Measurements from ENCODE around the gene BTK.

BTK gene

GRCh38 chrX:101385795-101386541, at the start of gene BTK:
Gene BTK (minus strand): TSS chrX:101386191. CDS start chrX:101375284, 10,907 bp downstream.
- Histone ChIP-seq H2AFZ (ENCODE audit: low read depth, low read length) (no peak within 1 kb of the TSS), H3K4me3 (ENCODE audit: low read length) (no peak within 1 kb of the TSS), H3K4me1 (ENCODE audit: insufficient read depth, low read length) (peaks cover 5% of the 10 kb centered on the region), H3K9me3 (ENCODE audit: low read length) (no peaks in the 10 kb centered on the region), H3K36me3 (ENCODE audit: insufficient read depth, low read length) (no peaks in the 10 kb centered on the region), H3K27me3 (ENCODE audit: insufficient read depth, low read length) (no peaks in the 10 kb centered on the region)

GRCh38 chrX:101430457-101431078, 44.6 kb upstream of the BTK start:
- H3K27me3 ChIP-seq (ENCODE audit: insufficient read depth, low read length) = no peaks in the 10 kb centered on the region
- no peak overlapping the region for H2AFZ ChIP-seq (ENCODE audit: low read depth, low read length)
- H3K9me3 ChIP-seq (ENCODE audit: low read length) = no peaks in the 10 kb centered on the region
- no peaks in the 10 kb centered on the region for H3K36me3 ChIP-seq (ENCODE audit: insufficient read depth, low read length)
- no peaks in the 10 kb centered on the region for H3K4me1 ChIP-seq (ENCODE audit: insufficient read depth, low read length)
- H3K4me3 ChIP-seq (ENCODE audit: low read length) = no peak overlapping the region

GRCh38 chrX:101429934-101430333, 43.9 kb upstream of the BTK start:
- Histone ChIP-seq H2AFZ (ENCODE audit: low read depth, low read length) (no peak overlapping the region), H3K36me3 (ENCODE audit: insufficient read depth, low read length) (no peaks in the 10 kb centered on the region), H3K4me3 (ENCODE audit: low read length) (no peak overlapping the region), H3K9me3 (ENCODE audit: low read length) (no peaks in the 10 kb centered on the region), H3K27me3 (ENCODE audit: insufficient read depth, low read length) (no peaks in the 10 kb centered on the region), H3K4me1 (ENCODE audit: insufficient read depth, low read length) (no peaks in the 10 kb centered on the region)

GRCh38 chrX:101427954-101428353, 42.0 kb upstream of the BTK start:
- H3K4me1 ChIP-seq (ENCODE audit: insufficient read depth, low read length) = no peaks in the 10 kb centered on the region
- no peaks in the 10 kb centered on the region for H3K9me3 ChIP-seq (ENCODE audit: low read length)
- no peaks in the 10 kb centered on the region for H3K36me3 ChIP-seq (ENCODE audit: insufficient read depth, low read length)
- H3K4me3 ChIP-seq (ENCODE audit: low read length) = no peak overlapping the region
- no peak overlapping the region for H2AFZ ChIP-seq (ENCODE audit: low read depth, low read length)
- no peaks in the 10 kb centered on the region for H3K27me3 ChIP-seq (ENCODE audit: insufficient read depth, low read length)

GRCh38 chrX:101419489-101419888, 33.5 kb upstream of the BTK start:
- Histone ChIP-seq H3K4me1 (ENCODE audit: insufficient read depth, low read length) (no peaks in the 10 kb centered on the region), H2AFZ (ENCODE audit: low read depth, low read length) (no peak overlapping the region), H3K9me3 (ENCODE audit: low read length) (no peaks in the 10 kb centered on the region), H3K36me3 (ENCODE audit: insufficient read depth, low read length) (no peaks in the 10 kb centered on the region), H3K27me3 (ENCODE audit: insufficient read depth, low read length) (no peaks in the 10 kb centered on the region), H3K4me3 (ENCODE audit: low read length) (no peak overlapping the region)

GRCh38 chrX:101417981-101418841, 32.2 kb upstream of the BTK start:
- Histone ChIP-seq H3K27me3 (ENCODE audit: insufficient read depth, low read length) (no peaks in the 10 kb centered on the region), H3K9me3 (ENCODE audit: low read length) (no peaks in the 10 kb centered on the region), H3K4me3 (ENCODE audit: low read length) (peak overlapping the region; percentile 29), H3K36me3 (ENCODE audit: insufficient read depth, low read length) (no peaks in the 10 kb centered on the region), H2AFZ (ENCODE audit: low read depth, low read length) (no peak overlapping the region), H3K4me1 (ENCODE audit: insufficient read depth, low read length) (no peaks in the 10 kb centered on the region)

- Histone ChIP-seq H3K4me1 (ENCODE audit: insufficient read depth, low read length) (no peaks in the 10 kb centered on the region), H3K9me3 (ENCODE audit: low read length) (no peaks in the 10 kb centered on the region), H3K27me3 (ENCODE audit: insufficient read depth, low read length) (no peaks in the 10 kb centered on the region), H3K36me3 (ENCODE audit: insufficient read depth, low read length) (peaks cover 9% of the 10 kb centered on the region), H2AFZ (ENCODE audit: low read depth, low read length) (no peak overlapping the region), H3K4me3 (ENCODE audit: low read length) (no peak overlapping the region)
These were observed 31.2 kb upstream of the BTK start for GRCh38 chrX:101417190-101417589.

- no peak overlapping the region for H3K4me3 ChIP-seq (ENCODE audit: low read length)
- H2AFZ ChIP-seq (ENCODE audit: low read depth, low read length) = no peak overlapping the region
- no peaks in the 10 kb centered on the region for H3K4me1 ChIP-seq (ENCODE audit: insufficient read depth, low read length)
- H3K9me3 ChIP-seq (ENCODE audit: low read length) = no peaks in the 10 kb centered on the region
- peaks cover 14% of the 10 kb centered on the region for H3K36me3 ChIP-seq (ENCODE audit: insufficient read depth, low read length)
- H3K27me3 ChIP-seq (ENCODE audit: insufficient read depth, low read length) = no peaks in the 10 kb centered on the region
These were observed 30.7 kb upstream of the BTK start for GRCh38 chrX:101416691-101417090.

GRCh38 chrX:101415180-101416145, 29.5 kb upstream of the BTK start:
- Histone ChIP-seq H3K27me3 (ENCODE audit: insufficient read depth, low read length) (no peaks in the 10 kb centered on the region), H2AFZ (ENCODE audit: low read depth, low read length) (no peak overlapping the region), H3K9me3 (ENCODE audit: low read length) (no peaks in the 10 kb centered on the region), H3K4me3 (ENCODE audit: low read length) (no peak overlapping the region), H3K4me1 (ENCODE audit: insufficient read depth, low read length) (peaks cover 2% of the 10 kb centered on the region), H3K36me3 (ENCODE audit: insufficient read depth, low read length) (peaks cover 15% of the 10 kb centered on the region)

GRCh38 chrX:101411984-101412383, 26.0 kb upstream of the BTK start:
- H3K27me3 ChIP-seq (ENCODE audit: insufficient read depth, low read length) = no peaks in the 10 kb centered on the region
- H3K36me3 ChIP-seq (ENCODE audit: insufficient read depth, low read length) = peaks cover 15% of the 10 kb centered on the region
- no peak overlapping the region for H2AFZ ChIP-seq (ENCODE audit: low read depth, low read length)
- peaks cover 7% of the 10 kb centered on the region for H3K4me1 ChIP-seq (ENCODE audit: insufficient read depth, low read length)
- H3K4me3 ChIP-seq (ENCODE audit: low read length) = no peak overlapping the region
- no peaks in the 10 kb centered on the region for H3K9me3 ChIP-seq (ENCODE audit: low read length)

GRCh38 chrX:101410461-101410860, 24.5 kb upstream of the BTK start:
- Histone ChIP-seq H3K36me3 (ENCODE audit: insufficient read depth, low read length) (peaks cover 15% of the 10 kb centered on the region), H3K4me3 (ENCODE audit: low read length) (peak overlapping the region; percentile 82), H3K4me1 (ENCODE audit: insufficient read depth, low read length) (peaks cover 7% of the 10 kb centered on the region), H3K9me3 (ENCODE audit: low read length) (no peaks in the 10 kb centered on the region), H2AFZ (ENCODE audit: low read depth, low read length) (no peak overlapping the region), H3K27me3 (ENCODE audit: insufficient read depth, low read length) (no peaks in the 10 kb centered on the region)

GRCh38 chrX:101409043-101409442, 23.1 kb upstream of the BTK start:
- H3K9me3 ChIP-seq (ENCODE audit: low read length) = no peaks in the 10 kb centered on the region

More at GRCh38 chrX:101409043-101409442, 23.1 kb upstream of the BTK start:
- Histone ChIP-seq H3K36me3 (ENCODE audit: insufficient read depth, low read length) (peaks cover 15% of the 10 kb centered on the region), H3K27me3 (ENCODE audit: insufficient read depth, low read length) (no peaks in the 10 kb centered on the region), H2AFZ (ENCODE audit: low read depth, low read length) (no peak overlapping the region), H3K4me3 (ENCODE audit: low read length) (peak overlapping the region; percentile 82), H3K4me1 (ENCODE audit: insufficient read depth, low read length) (peaks cover 7% of the 10 kb centered on the region)

Data from neuron (in vitro differentiated cells).